ENCODE measurements around the gene PLXNB1.

PLXNB1 gene

GRCh38 chr3:48419597-48419996, 10.3 kb downstream of the PLXNB1 start:
- TF ChIP-seq CTCF (IDR thresholded peaks at IDR 0.05; ENCODE audit: low read depth, low read length, missing control alignments): no peak
- no peak for DNase-seq (ENCODE audit: low read depth)
- in situ Hi-C loops (cut with HindIII; ENCODE audit: low sequenced_read_pairs): no loop called here
- H3K4me3 ChIP-seq (ENCODE audit: low read depth, low read length): no peak overlapping the region

GRCh38 chr3:48419149-48419548, 10.7 kb downstream of the PLXNB1 start:
- no peak for DNase-seq (ENCODE audit: low read depth)

GRCh38 chr3:48418651-48419050, 11.2 kb downstream of the PLXNB1 start:
- no peak overlapping the region for H3K4me3 ChIP-seq (ENCODE audit: low read depth, low read length)
- TF ChIP-seq CTCF (IDR thresholded peaks at IDR 0.05; ENCODE audit: low read depth, low read length, missing control alignments): no peak
- in situ Hi-C loops (cut with HindIII; ENCODE audit: low sequenced_read_pairs): no loop called here
- DNase-seq (ENCODE audit: low read depth): no peak

More at GRCh38 chr3:48419149-48419548, 10.7 kb downstream of the PLXNB1 start:
- TF ChIP-seq CTCF (IDR thresholded peaks at IDR 0.05; ENCODE audit: low read depth, low read length, missing control alignments): no peak
- in situ Hi-C loops (cut with HindIII; ENCODE audit: low sequenced_read_pairs): no loop called here
- H3K4me3 ChIP-seq (ENCODE audit: low read depth, low read length): no peak overlapping the region

- in situ Hi-C loops (cut with HindIII; ENCODE audit: low sequenced_read_pairs): no loop called here
- TF ChIP-seq CTCF (IDR thresholded peaks at IDR 0.05; ENCODE audit: low read depth, low read length, missing control alignments): no peak
- H3K4me3 ChIP-seq (ENCODE audit: low read depth, low read length): no peak overlapping the region
- DNase-seq (ENCODE audit: low read depth): no peak
These were observed 11.7 kb downstream of the PLXNB1 start for GRCh38 chr3:48418140-48418539.

- in situ Hi-C loops (cut with HindIII; ENCODE audit: low sequenced_read_pairs): no loop called here
- no peak for TF ChIP-seq CTCF (IDR thresholded peaks at IDR 0.05; ENCODE audit: low read depth, low read length, missing control alignments)
- no peak overlapping the region for H3K4me3 ChIP-seq (ENCODE audit: low read depth, low read length)
- DNase-seq (ENCODE audit: low read depth): no peak
These were observed 12.3 kb downstream of the PLXNB1 start for GRCh38 chr3:48417529-48418108.

GRCh38 chr3:48416546-48416945, 13.3 kb downstream of the PLXNB1 start:
- TF ChIP-seq CTCF (IDR thresholded peaks at IDR 0.05; ENCODE audit: low read depth, low read length, missing control alignments): no peak
- no peak for DNase-seq (ENCODE audit: low read depth)
- H3K4me3 ChIP-seq (ENCODE audit: low read depth, low read length): no peak overlapping the region
- in situ Hi-C loops (cut with HindIII; ENCODE audit: low sequenced_read_pairs): no loop called here

Data from astrocyte of the cerebellum (primary cell).